GM23338 (cell line): ENCODE measurements around the gene DSCAML1. TPM values are rescaled to one million over a fixed set of nuclear protein-coding genes. Genes with fewer than 3 reads are reported as not detected.

ENCODE experiments used
- ATAC-seq: fragments of 200-7000 bp; cut with Tn5 transposase; 3 replicates; pipeline ENCODE4 v1.9.1; 2020
- DNase-seq: peaks from one replicate; pipeline ENCODE4 v3.0.0-alpha.2; 2015; ENCODE audit warnings: low spot score
- H2AFZ ChIP-seq: fragments of 200-600 bp; sonication (generic); 2 replicates; pipeline ENCODE4 v1.8.0; 2016; ENCODE audit warnings: antibody characterized with exemption, mild to moderate bottlenecking, moderate library complexity
- H3F3A ChIP-seq: fragments of 200-600 bp; sonication (generic); replicated peaks from 2 replicates; pipeline ENCODE4 v1.8.0; 2017; ENCODE audit warnings: antibody characterized with exemption, mixed run types, low read depth
- H3K27ac ChIP-seq: fragments of 200-600 bp; sonication (generic); 2 replicates; pipeline ENCODE4 v1.6.1; 2016; ENCODE audit warnings: low read depth
- H3K27me3 ChIP-seq: fragments of 200-600 bp; sonication (generic); 2 replicates; pipeline ENCODE4 v1.8.0; 2016; ENCODE audit warnings: mild to moderate bottlenecking, mixed run types, moderate library complexity; ENCODE audit not compliant: insufficient read depth
- H3K36me3 ChIP-seq: fragments of 200-600 bp; sonication (generic); 2 replicates; pipeline ENCODE4 v1.8.0; 2016; ENCODE audit warnings: mild to moderate bottlenecking; ENCODE audit not compliant: insufficient read depth
- H3K4me1 ChIP-seq: fragments of 200-600 bp; sonication (generic); 2 replicates; pipeline ENCODE4 v1.8.0; 2016; ENCODE audit warnings: mild to moderate bottlenecking, moderate library complexity; ENCODE audit not compliant: insufficient read depth
- H3K4me2 ChIP-seq: fragments of 200-600 bp; sonication (generic); 2 replicates; pipeline ENCODE4 v1.7.1; 2017; ENCODE audit warnings: mixed run types
- H3K4me3 ChIP-seq: fragments of 200-600 bp; sonication (generic); 2 replicates; pipeline ENCODE4 v1.6.1; 2016; ENCODE audit warnings: mixed run types
- H3K79me2 ChIP-seq: fragments of 200-600 bp; sonication (generic); replicated peaks from 2 replicates; pipeline ENCODE4 v1.8.0; 2017; ENCODE audit warnings: mild to moderate bottlenecking; ENCODE audit not compliant: insufficient read depth
- H3K9me2 ChIP-seq: fragments of 200-600 bp; sonication (generic); 2 replicates; pipeline ENCODE4 v1.8.0; 2017; ENCODE audit not compliant: insufficient read depth
- H4K20me1 ChIP-seq: fragments of 200-600 bp; sonication (generic); replicated peaks from 2 replicates; pipeline ENCODE4 v1.8.0; 2017; ENCODE audit warnings: mild to moderate bottlenecking; ENCODE audit not compliant: insufficient read depth
- H3K27ac Mint-ChIP-seq: 2 replicates; pipeline ENCODE4 v1.8.0; 2020; ENCODE audit warnings: inconsistent platforms, mild to moderate bottlenecking, moderate library complexity, mixed read lengths
- H3K27me3 Mint-ChIP-seq: 3 replicates; pipeline ENCODE4 v1.8.0; 2022; ENCODE audit warnings: low read depth, mild to moderate bottlenecking, moderate library complexity, mixed read lengths, inconsistent platforms; ENCODE audit not compliant: insufficient read depth, poor library complexity
- H3K36me3 Mint-ChIP-seq: 3 replicates; pipeline ENCODE4 v1.8.0; 2021; ENCODE audit warnings: low read depth, mild to moderate bottlenecking, inconsistent platforms, moderate library complexity, mixed read lengths
- H3K4me1 Mint-ChIP-seq: 3 replicates; pipeline ENCODE4 v1.8.0; 2020; ENCODE audit warnings: mild to moderate bottlenecking, inconsistent platforms, mixed read lengths
- H3K4me3 Mint-ChIP-seq: 3 replicates; pipeline ENCODE4 v1.8.0; 2021; ENCODE audit warnings: moderate library complexity, mild to moderate bottlenecking, inconsistent platforms, mixed read lengths
- H3K9me3 Mint-ChIP-seq: 3 replicates; pipeline ENCODE4 v1.8.0; 2020; ENCODE audit warnings: moderate library complexity, mild to moderate bottlenecking, inconsistent platforms, mixed read lengths
- CTCF ChIP-seq, 2 experiments: fragments of 200-600 bp in 1 of 2; sonication (generic) in 1 of 2; conservative IDR thresholded peaks; 2 replicates each; pipeline versions ENCODE4 v1.5.1 to v1.6.1; 2016 to 2017; ENCODE audit warnings: antibody characterized with exemption in 2 of 2, low read depth in 2 of 2, mild to moderate bottlenecking in 2 of 2, moderate library complexity in 1 of 2
- ETS1 ChIP-seq: IDR thresholded peaks from 2 replicates; pipeline ENCODE4 v1.6.1; 2016; ENCODE audit warnings: antibody characterized with exemption
- EZH2phosphoT487 ChIP-seq: fragments of 200-600 bp; sonication (generic); IDR thresholded peaks from one replicate; pipeline ENCODE4 v1.8.1; 2018; ENCODE audit warnings: antibody characterized with exemption; ENCODE audit not compliant: unreplicated experiment
- NANOG ChIP-seq: IDR thresholded peaks from 2 replicates; pipeline ENCODE4 v1.6.1; 2016; ENCODE audit warnings: antibody characterized with exemption, borderline replicate concordance
- REST ChIP-seq: IDR thresholded peaks from one replicate; pipeline ENCODE4 v1.6.1; 2018; ENCODE audit warnings: antibody characterized with exemption; ENCODE audit not compliant: unreplicated experiment
- polyA plus RNA-seq: library from polyadenylated mRNA; unstranded; fragments of >200 nt; fragmentation: Nextera tagmentation; extraction: Ambion mirVana; gene quantifications from 2 replicates; pipeline ENCODE4 v1.2.1, GENCODE V29; 2016
- total RNA-seq: library from RNA; depleted of rRNA; stranded (reverse); fragments of >200 nt; shearing (Covaris generic); gene quantifications from 2 replicates; pipeline ENCODE4 v1.2.3, GENCODE V29; 2014

DSCAML1 gene
- total and polyA plus RNA-seq, 2 experiments from 2014 or later = 0.17 TPM; not detected in 1

- Mint-ChIP-seq H3K4me3 (no peak overlapping the region), H3K27me3 (peaks cover 34% of the 10 kb centered on the region), H3K9me3 (no peaks in the 10 kb centered on the region), H3K36me3 (no peaks in the 10 kb centered on the region), H3K4me1 (peaks cover 51% of the 10 kb centered on the region), H3K27ac (no peak overlapping the region)
- H2AFZ ChIP-seq = no peak overlapping the region
- H3K4me1 ChIP-seq = peaks cover 14% of the 10 kb centered on the region; the same call in 1 of the 2 replicates
- H3K36me3 ChIP-seq = no peaks in the 10 kb centered on the region
- ATAC-seq = peak; percentile 14
- peak; percentile 74 for DNase-seq
- no peak overlapping the region for H3K4me3 ChIP-seq
- H3K9me2 ChIP-seq = no peaks in the 10 kb centered on the region
- H3K27me3 ChIP-seq = no peaks in the 10 kb centered on the region
- H4K20me1 ChIP-seq = no peaks in the 10 kb centered on the region
- no peaks in the 10 kb centered on the region for H3K79me2 ChIP-seq
- no peaks in the 10 kb centered on the region for H3F3A ChIP-seq
- TF ChIP-seq CTCF (conservative IDR thresholded peaks at IDR 0.05; ENCODE audit: low read depth in 2 of 2) (peak; percentile 64 to 78), ETS1 (no peak)
- no peak overlapping the region for H3K27ac ChIP-seq
- 0 out of 2 replicates have a peak overlapping the region, but pooled peaks have one; percentile 12 for H3K4me2 ChIP-seq
Observed at GRCh38 chr11:117822074-117823033, 25.3 kb upstream of the DSCAML1 start.

GRCh38 chr11:117821431-117821830 lies 24.4 kb upstream of the DSCAML1 start:
- Mint-ChIP-seq H3K36me3 (no peaks in the 10 kb centered on the region), H3K27ac (no peak overlapping the region), H3K4me1 (peaks cover 55% of the 10 kb centered on the region), H3K4me3 (no peak overlapping the region), H3K9me3 (no peaks in the 10 kb centered on the region), H3K27me3 (peaks cover 26% of the 10 kb centered on the region)
- Histone ChIP-seq H4K20me1 (no peaks in the 10 kb centered on the region), H3K4me2 (no peak overlapping the region), H3K4me1 (peaks cover 21% of the 10 kb centered on the region; the same call in 1 of the 2 replicates), H3K79me2 (no peaks in the 10 kb centered on the region), H3K36me3 (no peaks in the 10 kb centered on the region), H3K27me3 (no peaks in the 10 kb centered on the region), H3F3A (no peaks in the 10 kb centered on the region), H3K4me3 (no peak overlapping the region), H2AFZ (no peak overlapping the region), H3K27ac (no peak overlapping the region), H3K9me2 (no peaks in the 10 kb centered on the region)
- no peak for DNase-seq
- ATAC-seq = no peak
- TF ChIP-seq REST = no peak
- no peak for TF ChIP-seq EZH2phosphoT487
- TF ChIP-seq NANOG = no peak
